CD4-positive, alpha-beta T cell treated with Interleukin-6 at 100 ng/mL for 8 hours (primary cell): ENCODE data around the gene CSRP3.

ENCODE experiments used
- DNase-seq: peaks from one replicate; pipeline ENCODE4 v3.0.0-alpha.2; 2020; ENCODE audit warnings: mixed read lengths, low spot score

Gene CSRP3

DNA sequence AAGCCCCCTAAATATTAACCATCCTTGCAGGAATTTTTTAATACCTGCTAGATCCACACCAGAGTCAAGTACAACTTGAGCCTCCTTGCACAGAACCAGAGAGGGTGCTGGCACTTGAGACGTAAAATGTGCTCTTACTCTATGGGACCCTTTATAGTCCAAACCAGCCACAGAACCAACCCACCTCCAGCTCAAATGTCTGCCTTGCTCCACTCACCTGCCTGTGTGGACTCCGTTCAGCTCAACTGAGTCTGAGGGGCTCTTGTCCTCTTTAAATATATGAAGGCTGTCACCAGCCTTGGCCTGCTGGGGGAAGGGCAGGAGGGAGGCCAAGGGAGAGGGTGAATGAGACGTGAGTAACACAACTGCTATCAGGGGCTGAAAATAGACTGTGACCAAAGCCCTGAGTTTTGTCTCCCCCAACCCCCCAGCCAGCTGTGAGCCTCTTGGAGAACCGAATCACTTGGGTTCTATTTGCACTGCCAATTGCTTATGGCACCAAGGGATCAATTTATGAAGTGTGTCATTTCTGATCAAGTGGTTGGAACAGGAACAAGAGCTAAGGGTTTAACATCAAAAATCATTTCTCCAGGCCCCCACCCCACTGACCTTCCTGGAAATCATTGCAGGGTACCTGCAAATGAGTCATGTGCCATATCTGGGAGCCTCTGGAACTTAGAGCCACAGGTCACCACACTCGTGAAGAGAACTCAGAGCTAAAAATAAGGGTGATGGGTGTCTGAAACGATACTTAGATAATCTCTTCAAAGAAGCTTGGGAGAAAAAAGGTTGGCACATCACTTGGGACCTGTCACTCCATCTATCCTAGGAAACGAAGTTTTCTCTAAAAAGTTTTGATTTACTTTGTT, at the start of gene CSRP3:
CSRP3 (minus strand) TSS at position 247 of the 869 bp plus-strand sequence. CDS start 9,535 bp downstream, outside the sequence.
- DNase-seq = no peak

DNA sequence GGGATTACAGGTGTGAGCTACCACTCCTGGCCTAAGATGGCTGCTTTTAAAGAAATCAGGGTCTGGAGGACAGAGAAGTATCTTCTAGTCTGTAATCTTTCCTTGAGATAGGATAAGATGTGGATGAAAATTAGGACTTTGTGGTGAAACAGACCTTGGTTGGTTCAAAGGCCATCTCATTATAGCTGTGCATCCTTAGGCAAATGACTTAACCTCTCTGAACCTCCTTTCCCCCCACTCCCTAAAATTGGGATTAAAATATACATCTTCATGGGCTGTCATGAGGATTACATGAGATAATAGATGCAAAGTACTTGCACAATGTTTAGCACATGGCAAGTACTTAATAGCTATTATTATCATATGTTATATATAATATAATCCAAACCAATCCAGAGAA, 49.8 kb upstream of the CSRP3 start:
- DNase-seq = no peak

DNA sequence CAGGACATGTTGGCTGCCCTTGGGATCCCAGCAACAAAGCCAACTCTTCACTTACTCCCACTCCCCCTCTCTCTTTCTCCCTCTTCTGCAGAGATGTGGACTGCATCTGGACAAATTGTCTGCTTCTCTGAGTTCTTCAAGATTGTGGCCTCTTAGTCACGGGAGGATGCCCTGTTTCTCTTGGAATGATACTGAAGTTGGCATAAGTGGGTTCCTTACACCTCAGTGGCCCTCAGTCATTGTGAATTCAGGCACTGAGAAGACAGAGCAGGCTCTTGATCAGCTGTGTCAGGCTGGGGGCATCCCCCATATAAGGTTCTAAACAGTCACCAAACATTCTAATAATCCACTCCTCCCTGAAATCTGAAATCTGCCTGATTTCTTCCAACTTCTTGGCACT, 45.0 kb upstream of the CSRP3 start:
- DNase-seq = no peak

- no peak for DNase-seq
Observed at GRCh38 chr11:19245351-19245750, 43.6 kb upstream of the CSRP3 start.

DNA sequence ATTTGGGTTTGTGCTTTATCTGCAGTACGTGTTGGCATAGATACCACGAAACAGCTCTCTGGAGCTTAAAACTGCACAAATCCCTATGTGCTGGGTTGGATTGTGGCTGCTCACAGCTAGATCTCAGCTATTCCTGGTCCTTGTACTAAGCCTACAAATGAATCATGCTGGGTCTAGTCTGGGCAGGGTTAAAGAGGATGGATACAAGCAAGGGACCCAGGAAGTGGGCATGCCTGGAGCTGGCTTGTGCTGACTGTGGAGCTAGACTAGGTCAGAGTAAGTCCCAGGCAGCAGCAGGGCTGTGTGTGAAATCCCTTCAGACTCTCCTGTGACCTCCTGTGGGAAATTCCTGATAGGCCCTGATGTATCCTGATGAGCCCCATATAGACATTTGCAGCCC, 42.8 kb upstream of the CSRP3 start:
- DNase-seq = no peak

DNA sequence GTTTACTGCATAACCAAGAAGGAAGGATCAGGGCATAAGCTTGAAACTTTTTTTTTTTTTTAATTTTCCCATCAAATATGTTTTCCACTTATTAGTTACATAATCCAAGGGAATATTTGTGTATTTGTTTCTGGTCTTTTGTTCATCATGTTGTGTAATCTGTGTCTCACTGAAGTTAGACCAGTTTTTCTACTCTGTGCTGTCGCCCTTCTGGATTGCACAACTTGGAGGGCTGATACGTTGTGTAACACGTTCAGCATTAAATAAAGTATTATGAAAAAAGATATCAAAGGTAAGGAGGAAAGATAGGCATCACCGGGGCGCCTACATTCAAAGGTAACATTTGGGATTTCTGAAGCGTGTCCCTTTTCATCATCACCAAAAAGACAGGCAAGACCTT, 42.3 kb upstream of the CSRP3 start:
- DNase-seq = no peak

DNA sequence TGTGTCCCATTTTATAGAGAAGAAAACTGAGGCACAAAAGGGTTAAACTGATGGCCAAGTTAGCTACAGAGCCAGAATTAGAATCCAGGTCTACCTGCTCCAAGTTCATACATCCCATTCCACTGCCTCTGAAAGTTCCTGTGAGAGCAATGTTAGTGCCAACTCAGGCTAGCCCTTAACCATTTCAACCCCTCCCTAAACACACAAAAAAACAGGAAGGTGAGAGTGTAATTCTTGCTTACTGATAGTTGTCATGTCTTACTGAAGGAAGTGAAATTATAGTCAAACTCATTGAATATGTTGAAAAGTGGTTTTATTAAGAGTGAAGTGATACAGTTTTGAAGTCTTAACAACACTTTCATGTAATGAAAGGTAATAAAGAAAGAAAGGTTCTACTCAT, 41.8 kb upstream of the CSRP3 start:
- no peak for DNase-seq

DNA sequence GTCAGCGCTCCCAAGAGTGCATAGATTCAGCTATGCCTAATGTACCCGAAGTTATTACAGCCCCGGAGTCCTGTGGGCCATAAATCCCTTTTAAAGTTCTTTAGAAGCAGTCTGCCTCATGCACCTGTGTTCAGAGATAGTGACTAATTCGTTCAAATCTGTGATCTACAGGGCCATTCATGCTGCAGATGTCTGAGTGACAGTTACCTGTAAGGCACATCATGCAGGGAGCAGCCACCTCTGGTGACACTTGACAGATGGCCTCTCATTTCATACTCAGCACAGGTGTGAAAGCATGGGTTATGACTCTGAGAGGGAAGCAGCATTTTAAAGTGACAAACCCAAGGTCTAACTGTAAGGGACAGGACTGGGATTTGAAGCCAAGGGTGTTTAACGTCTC, 41.4 kb upstream of the CSRP3 start:
- DNase-seq = no peak

GRCh38 chr11:19242179-19242932, 40.6 kb upstream of the CSRP3 start:
- no peak for DNase-seq

GRCh38 chr11:19241260-19242178, 39.7 kb upstream of the CSRP3 start:
- DNase-seq = no peak

DNA sequence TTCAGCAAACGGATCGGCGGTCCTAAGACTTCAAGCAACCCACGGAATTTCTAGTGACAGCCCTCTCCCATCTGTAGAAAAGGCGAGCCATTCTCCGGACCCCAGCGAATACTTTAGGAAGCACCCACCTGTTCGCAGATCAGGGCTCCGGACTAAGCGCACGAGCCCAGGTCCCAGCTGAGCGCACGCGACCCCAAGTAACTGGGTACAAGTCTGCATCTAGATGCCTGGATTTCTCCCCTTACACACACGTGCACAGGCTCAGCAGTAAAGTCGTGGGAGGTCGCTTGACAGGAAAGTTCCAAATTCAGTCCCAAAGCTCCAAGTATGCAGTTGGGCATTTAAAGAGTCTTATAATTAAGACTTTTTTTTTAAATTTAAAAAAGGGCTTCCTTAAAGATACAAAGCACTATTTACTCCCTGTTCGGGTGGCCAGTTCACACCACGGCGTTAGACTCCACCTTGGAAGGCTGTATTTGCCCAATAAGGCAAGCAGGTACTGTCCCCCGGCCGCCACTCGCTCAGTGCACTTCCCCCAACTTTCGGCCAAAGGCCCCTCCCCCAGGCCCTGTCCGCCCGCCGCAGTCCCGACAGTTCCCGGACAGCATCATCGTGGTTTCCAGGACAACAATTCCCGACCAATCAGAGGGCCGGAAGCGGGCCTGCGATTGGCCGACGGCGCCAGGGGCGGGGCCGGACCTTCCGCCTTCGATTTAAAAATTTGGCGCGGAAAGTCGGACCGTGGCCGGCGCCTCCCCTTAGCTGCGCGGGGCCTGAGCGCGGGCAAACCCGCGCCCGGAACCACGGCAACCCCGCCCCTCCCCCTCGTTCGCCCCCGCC, 38.9 kb upstream of the CSRP3 start, which contains the start of gene E2F8:
E2F8 (minus strand) TSS at position 526 of the 840 bp plus-strand sequence. CDS start 824 bp downstream, outside the sequence.
- peak; percentile 79 for DNase-seq

DNA sequence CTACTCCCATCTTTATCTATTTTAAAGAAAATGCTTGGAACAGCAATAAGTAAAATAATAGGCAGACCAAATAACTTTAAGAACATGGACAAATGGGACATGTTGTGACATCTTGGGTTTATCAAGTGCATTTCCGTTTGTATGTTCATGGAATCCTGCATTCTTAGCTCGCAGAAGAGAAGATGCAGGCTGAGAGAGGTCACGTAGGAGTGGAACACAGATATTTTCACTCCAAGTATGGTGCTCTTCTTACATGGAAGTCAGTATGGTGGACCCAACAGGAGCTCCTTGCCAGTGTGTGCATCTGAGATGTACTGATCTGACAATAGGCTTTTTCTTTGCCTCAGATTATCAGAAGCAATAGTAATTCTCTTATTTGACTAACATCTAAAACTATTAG, 37.3 kb upstream of the CSRP3 start:
- no peak for DNase-seq

GRCh38 chr11:19237813-19238212, 36.0 kb upstream of the CSRP3 start:
- no peak for DNase-seq

- no peak for DNase-seq
Observed at GRCh38 chr11:19237381-19237780, 35.6 kb upstream of the CSRP3 start.

- no peak for DNase-seq
Observed at GRCh38 chr11:19234231-19234817, 32.5 kb upstream of the CSRP3 start.

DNA sequence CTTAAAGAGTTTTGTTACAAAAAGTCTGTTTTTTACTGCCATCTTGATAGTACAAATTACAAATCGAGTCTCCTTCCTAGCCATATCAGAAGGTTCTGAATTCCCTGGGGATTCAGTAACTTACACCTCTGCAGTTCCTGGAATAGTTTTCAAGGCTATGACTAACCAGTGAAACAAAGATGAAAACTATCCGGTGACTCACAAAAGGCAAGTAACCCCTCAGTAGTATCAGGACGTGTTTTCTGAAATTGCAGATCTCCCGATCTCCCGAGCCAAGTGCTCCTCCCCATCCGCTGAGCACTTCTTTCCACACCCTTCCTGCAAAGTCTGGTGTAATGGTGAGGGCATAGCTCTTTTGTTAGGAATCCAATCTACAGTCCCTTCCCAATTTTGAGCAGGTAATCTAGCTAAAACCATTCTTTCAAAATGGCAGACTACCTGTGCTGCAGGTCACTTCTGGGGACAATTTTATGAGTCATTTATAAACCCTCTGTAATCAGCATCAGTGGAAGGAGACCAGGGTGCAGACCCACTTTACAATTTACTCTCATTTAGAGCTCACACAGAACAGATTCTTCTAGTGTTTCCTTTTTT, 31.2 kb upstream of the CSRP3 start:
- no peak for DNase-seq

- DNase-seq = no peak
Observed at GRCh38 chr11:19229671-19230070, 27.9 kb upstream of the CSRP3 start.

- no peak for DNase-seq
Observed at GRCh38 chr11:19228968-19229367, 27.2 kb upstream of the CSRP3 start.

DNA sequence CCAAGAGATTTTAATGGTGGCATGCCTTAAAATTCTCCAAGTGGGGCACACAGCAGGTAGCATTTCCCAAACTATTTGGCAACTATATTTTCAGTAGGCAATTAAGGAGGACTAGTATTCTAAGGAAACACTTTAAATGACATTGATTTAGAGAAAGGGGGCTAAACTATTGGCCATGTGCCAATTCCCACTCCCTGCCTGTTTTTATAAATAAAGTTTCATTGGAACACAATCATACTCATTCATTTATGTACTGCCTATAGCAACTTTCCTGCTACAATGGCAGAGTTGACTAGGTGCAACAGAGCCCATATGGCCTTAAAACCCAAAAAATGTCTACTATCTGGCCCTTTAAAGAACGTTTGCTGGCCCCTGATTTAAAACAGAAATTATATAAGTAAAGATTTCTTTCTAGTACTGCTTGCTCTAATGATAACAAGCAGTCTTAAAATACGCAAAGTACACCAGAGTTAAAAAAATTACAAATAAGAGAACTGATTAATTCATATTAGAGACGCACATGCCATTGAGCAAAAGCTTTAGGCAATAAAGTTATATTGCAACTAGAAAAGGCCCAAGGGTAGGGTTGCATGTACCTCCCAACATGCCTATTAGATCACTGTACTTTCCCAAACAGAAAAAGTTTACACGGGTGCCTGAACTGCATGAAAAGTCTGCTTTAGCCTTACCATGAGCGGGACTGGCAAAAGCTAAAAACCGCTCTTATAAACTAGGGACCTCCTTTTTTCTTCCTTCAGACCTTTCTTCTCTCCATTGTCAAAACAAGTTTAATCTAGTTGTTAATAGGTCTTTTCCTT, 24.8 kb upstream of the CSRP3 start:
- DNase-seq = no peak
